Vagina (tissue), 2 donors: ENCODE measurements around the gene FGF14.

Source experiments
- POLR2A ChIP-seq, 2 donors: fragments of 450-650 bp; IDR thresholded peaks; one replicate each; pipeline ENCODE4 v1.6.1; 2017; ENCODE audit warnings: antibody characterized with exemption in 2 of 2, mild to moderate bottlenecking in 2 of 2, moderate library complexity in 2 of 2
- TF ChIP-seq, protein P1 (sequence below), 3 experiments: fragments of 450-650 bp in 2 of 3; fragments of 200-600 bp in 1 of 3; sonication (generic) in 1 of 3; IDR thresholded peaks; one replicate each; pipeline ENCODE4 v1.5.1; 2017 to 2019; ENCODE audit warnings: antibody characterized with exemption in 3 of 3, mild to moderate bottlenecking in 2 of 3, moderate library complexity in 2 of 3

DNA sequence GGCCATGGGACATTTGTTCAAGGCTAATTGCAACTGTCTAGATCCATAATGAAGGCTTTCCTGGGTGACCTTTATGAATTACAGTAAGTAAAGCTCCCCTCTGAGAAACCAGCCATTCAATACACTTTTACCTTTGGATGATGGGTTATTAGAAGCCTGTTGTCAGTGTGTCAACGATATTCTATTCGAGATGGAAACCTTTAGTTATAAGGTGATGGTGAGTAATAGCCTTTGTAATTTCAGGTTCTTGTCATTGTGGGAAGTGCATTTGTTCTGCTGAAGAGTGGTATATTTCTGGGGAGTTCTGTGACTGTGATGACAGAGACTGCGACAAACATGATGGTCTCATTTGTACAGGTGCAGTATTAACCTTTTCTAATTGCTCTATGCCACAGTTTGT, 687.7 kb downstream of the FGF14 start:
- no peak for TF ChIP-seq POLR2A (IDR thresholded peaks at IDR 0.05)
- TF ChIP-seq, protein P1, sequence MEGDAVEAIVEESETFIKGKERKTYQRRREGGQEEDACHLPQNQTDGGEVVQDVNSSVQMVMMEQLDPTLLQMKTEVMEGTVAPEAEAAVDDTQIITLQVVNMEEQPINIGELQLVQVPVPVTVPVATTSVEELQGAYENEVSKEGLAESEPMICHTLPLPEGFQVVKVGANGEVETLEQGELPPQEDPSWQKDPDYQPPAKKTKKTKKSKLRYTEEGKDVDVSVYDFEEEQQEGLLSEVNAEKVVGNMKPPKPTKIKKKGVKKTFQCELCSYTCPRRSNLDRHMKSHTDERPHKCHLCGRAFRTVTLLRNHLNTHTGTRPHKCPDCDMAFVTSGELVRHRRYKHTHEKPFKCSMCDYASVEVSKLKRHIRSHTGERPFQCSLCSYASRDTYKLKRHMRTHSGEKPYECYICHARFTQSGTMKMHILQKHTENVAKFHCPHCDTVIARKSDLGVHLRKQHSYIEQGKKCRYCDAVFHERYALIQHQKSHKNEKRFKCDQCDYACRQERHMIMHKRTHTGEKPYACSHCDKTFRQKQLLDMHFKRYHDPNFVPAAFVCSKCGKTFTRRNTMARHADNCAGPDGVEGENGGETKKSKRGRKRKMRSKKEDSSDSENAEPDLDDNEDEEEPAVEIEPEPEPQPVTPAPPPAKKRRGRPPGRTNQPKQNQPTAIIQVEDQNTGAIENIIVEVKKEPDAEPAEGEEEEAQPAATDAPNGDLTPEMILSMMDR (IDR thresholded peaks at IDR 0.05) = no peak
